GOT3 (cell line): ENCODE data around the gene TBC1D2B.

Experiments used
- DNase-seq: peaks from one replicate; lab custom pipeline; 2025; ENCODE audit warnings: mixed read lengths; lab: John Stamatoyannopoulos, UW

Gene TBC1D2B

GRCh38 chr15:78033864-78034263 is 43.6 kb downstream of the TBC1D2B start:
- no peak for DNase-seq

DNA sequence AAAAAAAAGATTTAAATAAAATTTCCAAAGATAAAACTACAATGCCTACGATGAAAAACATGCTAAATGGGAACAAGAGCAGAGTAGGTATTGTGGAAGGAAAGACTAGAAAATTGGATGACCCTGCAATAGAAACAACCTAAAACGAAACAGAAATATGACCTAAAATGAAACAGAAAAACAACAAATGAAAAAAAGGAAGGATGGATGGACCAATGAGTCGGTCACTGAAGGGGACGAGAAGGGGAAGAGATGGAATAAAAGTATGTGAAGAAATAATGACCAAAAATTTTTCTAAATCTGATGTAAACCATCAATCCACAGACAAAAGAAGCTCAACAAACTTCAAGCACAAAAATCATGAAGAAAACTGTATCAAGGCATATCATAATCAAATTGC is 44.8 kb downstream of the TBC1D2B start:
- DNase-seq, result no peak

DNA sequence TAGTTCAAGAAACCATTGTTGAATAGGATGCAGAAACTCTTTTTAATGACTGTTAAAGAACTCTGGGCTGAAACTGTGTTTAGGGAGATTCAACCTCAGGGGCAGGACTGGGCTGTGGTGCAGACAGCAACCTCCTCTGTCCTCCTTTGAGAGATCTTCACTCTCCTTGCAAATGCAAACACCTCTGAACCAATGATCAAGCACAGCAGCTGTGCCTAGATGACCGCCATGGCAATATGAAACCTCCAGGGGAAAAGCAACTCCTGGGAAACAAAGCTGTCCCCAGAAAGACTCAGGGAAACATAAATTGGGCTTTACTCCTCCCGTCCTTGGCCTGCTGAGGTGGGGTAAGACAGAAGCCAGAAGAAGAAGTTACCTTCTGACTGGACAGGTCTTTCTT is 52.6 kb downstream of the TBC1D2B start:
- no peak for DNase-seq

DNA sequence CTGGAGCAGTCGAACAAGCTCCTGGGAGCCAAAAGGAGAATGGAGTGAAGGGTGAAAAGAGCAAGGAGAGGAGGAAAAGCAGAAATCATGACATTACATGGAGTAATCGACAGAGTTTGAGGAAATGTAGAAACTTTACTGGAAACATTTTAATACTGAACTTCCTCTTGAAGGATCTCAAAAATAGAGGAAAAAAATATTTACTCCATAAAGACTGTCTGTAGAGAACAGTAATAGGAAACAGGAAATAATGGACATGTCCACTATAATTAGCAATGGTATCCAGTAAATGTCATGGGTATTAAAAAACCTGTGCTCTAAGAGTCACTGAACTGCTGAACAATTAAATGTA is 53.0 kb downstream of the TBC1D2B start:
- no peak for DNase-seq

- DNase-seq, result no peak
Measured at GRCh38 chr15:78023865-78024518, 53.5 kb downstream of the TBC1D2B start.

- no peak for DNase-seq
Measured at GRCh38 chr15:78023081-78023665, 54.3 kb downstream of the TBC1D2B start.

DNA sequence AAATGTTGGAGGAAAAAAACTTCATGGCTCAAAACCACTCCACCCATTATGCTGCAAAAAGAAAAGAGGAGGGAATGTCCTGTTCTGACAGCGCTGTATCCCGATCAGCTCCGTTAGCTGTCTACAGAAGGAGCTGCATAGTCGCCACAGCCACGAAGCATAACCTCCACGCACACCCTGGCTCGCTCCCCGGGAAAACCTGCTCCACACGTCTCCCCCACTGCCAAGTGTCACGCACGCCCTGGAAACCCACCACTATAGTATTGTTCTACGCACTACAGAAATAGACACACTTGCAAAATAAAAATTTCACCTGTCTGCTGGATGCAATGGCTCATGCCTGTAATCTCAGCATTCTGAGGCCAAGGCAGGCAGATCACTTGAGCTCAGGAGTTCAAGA is 55.8 kb downstream of the TBC1D2B start:
- DNase-seq, result no peak

GRCh38 chr15:78020007-78020406 is 57.5 kb downstream of the TBC1D2B start:
- no peak for DNase-seq

DNA sequence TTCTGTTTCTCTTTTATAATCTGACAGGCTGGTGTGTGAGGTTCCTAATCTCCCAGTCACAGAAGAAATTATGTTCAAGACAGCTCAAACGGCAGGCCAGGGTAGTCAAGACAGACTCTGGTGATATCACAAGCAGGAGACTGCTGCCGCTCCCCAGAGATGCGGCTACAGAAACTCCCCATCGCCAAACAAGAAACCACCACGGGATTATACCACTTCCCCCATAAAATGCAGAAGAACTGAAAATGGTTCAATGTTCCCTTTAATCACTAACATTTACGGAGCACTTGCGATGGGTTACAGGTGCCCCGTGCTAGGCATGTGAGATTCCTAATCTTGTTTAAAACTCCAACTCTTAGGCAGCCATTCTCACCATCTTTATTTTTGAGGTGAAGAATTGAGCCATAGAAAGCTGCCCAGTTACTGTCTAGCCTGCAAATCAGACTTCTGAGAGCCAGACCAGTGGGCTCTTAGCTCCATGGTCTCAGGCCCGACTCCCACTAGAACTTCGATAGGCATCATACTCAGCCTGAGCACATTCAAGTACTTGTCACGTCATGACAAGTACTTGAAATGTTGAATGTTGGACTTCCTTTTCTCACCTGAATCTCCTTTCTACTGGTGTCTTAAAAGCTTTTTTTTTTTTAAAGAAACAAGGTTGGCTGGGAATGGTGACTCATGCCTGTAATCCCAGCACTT is 58.4 kb downstream of the TBC1D2B start:
- no peak for DNase-seq

GRCh38 chr15:78018445-78018844 is 59.1 kb downstream of the TBC1D2B start:
- no peak for DNase-seq

GRCh38 chr15:78016860-78017259 is 60.7 kb downstream of the TBC1D2B start:
- no peak for DNase-seq

DNA sequence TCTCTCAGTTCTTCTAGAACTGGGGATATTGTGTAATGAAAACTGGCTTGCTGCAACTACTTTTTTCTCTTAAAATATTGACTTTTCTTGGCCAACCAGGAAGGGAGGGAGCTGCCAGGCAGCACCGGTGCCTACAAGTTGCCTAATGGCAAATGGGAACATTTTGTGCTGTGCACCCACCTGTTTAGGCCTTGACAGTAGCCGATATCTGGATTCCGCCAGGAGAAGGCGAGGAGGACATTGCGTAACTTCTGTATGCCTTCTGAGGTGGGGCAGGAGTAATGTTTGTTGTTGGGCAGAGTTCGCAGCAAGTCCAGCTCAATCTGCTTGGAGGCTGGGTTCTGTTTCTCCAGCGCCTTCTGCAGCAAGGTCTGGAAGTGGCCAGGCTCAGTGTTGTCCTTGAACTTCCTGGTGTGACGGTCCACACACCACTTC is 64.9 kb downstream of the TBC1D2B start:
- DNase-seq, result no peak

DNA sequence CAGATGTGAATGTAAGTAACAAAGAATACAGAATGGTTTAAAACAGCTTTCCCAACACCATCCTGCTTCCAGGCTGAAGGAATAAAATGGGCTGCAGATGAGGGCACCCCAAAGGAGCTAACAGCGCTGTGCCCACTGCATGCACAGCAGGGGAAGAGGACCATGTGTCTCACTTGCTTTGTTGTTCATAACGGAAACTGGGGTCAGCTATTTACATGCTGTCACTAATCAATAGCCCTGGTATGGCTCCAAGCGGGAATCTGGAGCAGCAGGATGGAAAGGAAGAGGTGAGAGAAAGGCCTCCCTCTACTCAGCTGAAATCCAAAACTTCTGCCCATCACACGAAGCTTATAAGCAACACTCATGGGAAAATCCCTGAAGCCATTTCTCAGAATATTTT is 67.4 kb downstream of the TBC1D2B start:
- no peak for DNase-seq

GRCh38 chr15:78007964-78008886 is 69.3 kb downstream of the TBC1D2B start:
- no peak for DNase-seq

DNA sequence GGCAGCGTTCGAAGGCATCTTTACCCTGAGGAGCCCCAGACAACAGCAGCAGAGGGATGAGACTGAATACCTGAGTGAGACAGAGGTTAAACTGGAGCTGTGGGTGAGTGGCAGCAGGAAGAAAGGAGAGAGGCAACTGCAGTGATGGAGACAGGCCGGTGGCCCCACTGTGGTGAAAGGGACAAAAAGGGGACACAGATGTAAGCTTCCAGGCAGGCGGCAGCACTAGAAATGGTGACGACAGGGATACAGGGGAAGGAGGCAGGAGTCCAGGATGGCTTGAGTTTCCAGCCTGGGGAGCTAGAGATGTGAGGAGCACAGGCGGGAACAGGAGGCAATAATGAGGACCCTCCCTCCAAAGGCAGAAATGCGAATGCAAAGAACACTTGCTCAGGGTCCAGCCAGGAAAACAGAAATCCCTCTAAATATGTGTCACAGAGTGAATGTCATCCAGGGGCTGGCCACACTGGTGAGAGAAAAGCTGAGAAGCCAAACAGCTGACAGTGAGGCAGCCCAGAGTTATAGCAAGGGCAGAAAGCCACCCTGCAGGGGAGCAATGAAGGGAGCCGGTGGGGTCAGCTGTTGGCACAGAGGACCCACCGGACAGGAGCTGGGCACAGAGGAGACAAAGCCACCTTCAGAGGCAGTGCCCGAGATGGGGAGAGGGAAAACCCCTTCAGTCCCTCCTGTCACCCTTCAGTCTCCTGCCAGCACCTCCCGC is 70.1 kb downstream of the TBC1D2B start:
- DNase-seq, result no peak

- DNase-seq, result no peak
Measured at GRCh38 chr15:78006567-78007205, 70.8 kb downstream of the TBC1D2B start.

GRCh38 chr15:78004919-78005634 is 72.4 kb downstream of the TBC1D2B start:
- no peak for DNase-seq

DNA sequence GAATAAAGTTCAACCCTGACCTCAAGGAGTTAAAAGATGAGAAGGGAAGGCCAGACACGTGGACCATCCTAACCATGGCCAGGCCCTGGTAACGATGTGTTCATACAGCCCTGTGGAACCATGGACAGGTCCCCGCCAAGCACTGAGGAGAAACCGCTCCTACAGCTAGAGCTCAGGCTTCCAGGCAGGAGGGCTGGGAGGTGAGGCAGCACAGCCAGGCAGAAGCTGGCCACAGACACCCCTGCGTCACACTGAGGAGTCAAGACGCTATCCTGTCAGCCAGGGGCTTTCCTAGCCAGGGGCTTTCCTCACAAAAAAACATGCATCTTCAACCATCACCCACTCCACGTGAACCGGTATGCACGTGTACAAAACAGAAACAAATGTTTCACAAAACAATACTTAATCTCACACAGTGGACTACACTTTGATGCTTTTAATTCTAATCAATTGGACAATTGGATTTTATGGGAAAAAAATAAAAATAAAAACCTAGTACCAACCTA is 73.2 kb downstream of the TBC1D2B start:
- DNase-seq, result no peak

DNA sequence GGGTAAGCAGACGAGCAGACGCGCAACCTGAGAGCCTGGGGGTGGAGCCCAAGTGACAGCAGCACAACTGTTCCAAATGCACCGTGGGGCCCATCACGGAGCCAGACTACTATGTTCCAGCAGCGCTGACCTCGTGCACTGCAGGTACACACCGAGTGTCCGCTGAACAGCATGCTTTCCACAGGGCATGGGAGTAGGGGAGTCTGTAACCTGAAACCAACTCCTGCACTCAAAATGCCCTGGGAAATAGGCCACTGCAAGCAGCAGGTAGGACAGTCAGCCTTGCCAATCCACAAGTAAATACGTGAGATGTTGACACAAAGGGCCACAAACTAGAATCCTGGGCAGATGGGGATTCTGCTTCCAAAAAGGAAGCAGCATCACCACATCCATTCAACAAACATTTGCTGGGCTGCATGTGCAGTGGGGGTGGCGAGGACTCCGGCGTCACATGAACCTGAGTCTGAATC is 73.9 kb downstream of the TBC1D2B start:
- no peak for DNase-seq

DNA sequence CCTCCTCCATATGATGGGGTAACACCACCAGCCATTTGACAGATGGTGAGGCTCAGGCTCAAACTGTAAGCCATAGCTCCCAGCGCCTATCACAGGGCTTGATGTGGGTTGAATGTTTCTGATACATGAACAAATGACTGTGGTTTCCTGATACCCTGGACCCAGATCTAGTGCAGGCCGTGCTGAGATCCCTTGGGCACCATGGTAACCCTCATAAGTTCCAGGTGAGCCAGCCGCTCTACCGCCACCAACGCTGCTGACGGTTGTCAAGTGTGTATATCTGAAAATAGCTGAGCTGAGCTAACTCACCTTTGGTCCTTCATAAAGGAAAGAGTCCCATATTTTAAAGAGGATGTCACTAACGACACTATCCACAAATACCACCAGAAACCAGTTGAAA is 74.5 kb downstream of the TBC1D2B start:
- DNase-seq, result no peak
